Endodermal cell (in vitro differentiated cells): ENCODE results near the gene TNKS1BP1. TPM values are rescaled to one million over a fixed set of nuclear protein-coding genes. Genes with fewer than 3 reads are reported as not detected.

Experiments used
- DNase-seq: peaks from one replicate; pipeline ENCODE4 v3.0.0-alpha.2; 2017
- H3K27ac ChIP-seq: 2 replicates; pipeline ENCODE4 v1.5.1; 2013; ENCODE audit warnings: mild to moderate bottlenecking, low read depth, low read length, moderate library complexity
- H3K27me3 ChIP-seq: 2 replicates; pipeline ENCODE4 v1.6.1; 2013; ENCODE audit warnings: mild to moderate bottlenecking, low read length, moderate library complexity; ENCODE audit not compliant: insufficient read depth, control insufficient read depth, poor library complexity, severe bottlenecking
- H3K36me3 ChIP-seq: 2 replicates; pipeline ENCODE4 v1.7.0; 2013; ENCODE audit warnings: mild to moderate bottlenecking, low read length, moderate library complexity; ENCODE audit not compliant: control insufficient read depth, insufficient read depth
- H3K4me1 ChIP-seq: one replicate; pipeline ENCODE4 v1.7.0; 2013; ENCODE audit warnings: low read length; ENCODE audit not compliant: control insufficient read depth, insufficient read depth
- H3K4me3 ChIP-seq: 2 replicates; pipeline ENCODE4 v1.5.1; 2013; ENCODE audit warnings: mild to moderate bottlenecking, low read length, moderate library complexity
- H3K9ac ChIP-seq: 2 replicates; pipeline ENCODE4 v1.6.1; 2013; ENCODE audit warnings: mild to moderate bottlenecking, low read length, moderate library complexity; ENCODE audit not compliant: poor library complexity, severe bottlenecking; ENCODE audit errors: extremely low read depth
- H3K9me3 ChIP-seq: 2 replicates; pipeline ENCODE4 v1.6.1; 2013; ENCODE audit warnings: mild to moderate bottlenecking, low read length, moderate library complexity; ENCODE audit not compliant: control insufficient read depth
- H3K27ac Mint-ChIP-seq: 2 replicates; pipeline ENCODE4 v1.8.0; 2020; ENCODE audit warnings: mixed read lengths
- H3K27me3 Mint-ChIP-seq: 2 replicates; pipeline ENCODE4 v1.8.0; 2021; ENCODE audit warnings: mild to moderate bottlenecking, mixed read lengths; ENCODE audit not compliant: insufficient read depth
- H3K36me3 Mint-ChIP-seq: 2 replicates; pipeline ENCODE4 v1.8.0; 2020; ENCODE audit warnings: low read depth, mixed read lengths
- H3K4me1 Mint-ChIP-seq: 2 replicates; pipeline ENCODE4 v1.8.0; 2020; ENCODE audit warnings: mixed read lengths
- H3K4me3 Mint-ChIP-seq: 2 replicates; pipeline ENCODE4 v1.8.0; 2020; ENCODE audit warnings: mild to moderate bottlenecking, moderate library complexity, mixed read lengths
- H3K9me3 Mint-ChIP-seq: 2 replicates; pipeline ENCODE4 v1.8.0; 2020; ENCODE audit warnings: mild to moderate bottlenecking, mixed read lengths
- WGBS, 2 experiments: methylation state at CpG; one replicate each; pipeline versions ENCODE4 v1.1.5 to v1.1.7; 2013; ENCODE audit warnings: missing lambda C conversion rate in 2 of 2, mixed read lengths in 1 of 2; ENCODE audit not compliant: insufficient coverage in 1 of 2, insufficient read length in 1 of 2; 5-methylcytosine and 5-hydroxymethylcytosine counted together
- total RNA-seq, 2 donors: library from RNA; stranded (reverse); fragmentation: NEBNext Ultra II Directional in 1 of 2; extraction: Animal tissue kit (Norgen Biotek cat#: 25700) in 1 of 2; gene quantifications; 2 replicates in 1 of 2; 3 replicates in 1 of 2; pipeline ENCODE4 v1.2.1, GENCODE V29; 2021
- TF ChIP-seq, protein P1 (sequence below): fragments of 200-600 bp; sonication (generic); conservative IDR thresholded peaks from 2 replicates; pipeline ENCODE4 v1.5.0; 2021; ENCODE audit warnings: antibody characterized with exemption, mild to moderate bottlenecking

TNKS1BP1 gene
- total RNA-seq, 2 donors from 2014 or later: 60.4 to 73.8 TPM

DNA sequence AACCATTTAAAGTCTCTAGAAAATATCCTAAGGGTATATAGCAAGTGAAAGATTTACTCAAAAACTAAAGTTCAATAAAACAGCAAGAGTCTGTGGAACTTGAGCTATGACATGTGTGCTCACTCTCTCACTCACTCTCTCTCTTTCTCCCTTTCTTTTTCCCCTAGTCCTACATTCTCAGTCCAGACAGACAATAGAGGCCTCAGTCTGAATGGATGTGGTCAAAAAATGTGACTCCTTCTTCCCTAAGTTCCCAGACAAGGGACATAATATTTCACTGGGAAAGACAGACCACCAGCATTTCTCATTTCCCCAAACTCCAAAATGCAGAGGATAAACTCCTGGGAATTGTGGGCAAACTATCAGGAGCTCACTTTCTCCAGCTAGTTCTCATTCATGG is 70.1 kb downstream of the TNKS1BP1 start:
- TF ChIP-seq, protein P1, sequence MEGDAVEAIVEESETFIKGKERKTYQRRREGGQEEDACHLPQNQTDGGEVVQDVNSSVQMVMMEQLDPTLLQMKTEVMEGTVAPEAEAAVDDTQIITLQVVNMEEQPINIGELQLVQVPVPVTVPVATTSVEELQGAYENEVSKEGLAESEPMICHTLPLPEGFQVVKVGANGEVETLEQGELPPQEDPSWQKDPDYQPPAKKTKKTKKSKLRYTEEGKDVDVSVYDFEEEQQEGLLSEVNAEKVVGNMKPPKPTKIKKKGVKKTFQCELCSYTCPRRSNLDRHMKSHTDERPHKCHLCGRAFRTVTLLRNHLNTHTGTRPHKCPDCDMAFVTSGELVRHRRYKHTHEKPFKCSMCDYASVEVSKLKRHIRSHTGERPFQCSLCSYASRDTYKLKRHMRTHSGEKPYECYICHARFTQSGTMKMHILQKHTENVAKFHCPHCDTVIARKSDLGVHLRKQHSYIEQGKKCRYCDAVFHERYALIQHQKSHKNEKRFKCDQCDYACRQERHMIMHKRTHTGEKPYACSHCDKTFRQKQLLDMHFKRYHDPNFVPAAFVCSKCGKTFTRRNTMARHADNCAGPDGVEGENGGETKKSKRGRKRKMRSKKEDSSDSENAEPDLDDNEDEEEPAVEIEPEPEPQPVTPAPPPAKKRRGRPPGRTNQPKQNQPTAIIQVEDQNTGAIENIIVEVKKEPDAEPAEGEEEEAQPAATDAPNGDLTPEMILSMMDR: no peak
- H3K27ac Mint-ChIP-seq: no peak overlapping the region
- H3K9ac ChIP-seq: no peak overlapping the region
- no peak overlapping the region for H3K27ac ChIP-seq
- no peaks in the 10 kb centered on the region for H3K4me1 Mint-ChIP-seq
- H3K36me3 ChIP-seq: no peaks in the 10 kb centered on the region
- no peak for DNase-seq
- peaks cover 5% of the 10 kb centered on the region for H3K9me3 Mint-ChIP-seq
- H3K4me1 ChIP-seq: no peaks in the 10 kb centered on the region
- H3K36me3 Mint-ChIP-seq: no peaks in the 10 kb centered on the region
- peaks cover 7% of the 10 kb centered on the region for H3K27me3 Mint-ChIP-seq
- no peaks in the 10 kb centered on the region for H3K27me3 ChIP-seq
- H3K4me3 Mint-ChIP-seq: no peak overlapping the region
- H3K9me3 ChIP-seq: peaks cover 8% of the 10 kb centered on the region
- H3K4me3 ChIP-seq: no peak overlapping the region

DNA sequence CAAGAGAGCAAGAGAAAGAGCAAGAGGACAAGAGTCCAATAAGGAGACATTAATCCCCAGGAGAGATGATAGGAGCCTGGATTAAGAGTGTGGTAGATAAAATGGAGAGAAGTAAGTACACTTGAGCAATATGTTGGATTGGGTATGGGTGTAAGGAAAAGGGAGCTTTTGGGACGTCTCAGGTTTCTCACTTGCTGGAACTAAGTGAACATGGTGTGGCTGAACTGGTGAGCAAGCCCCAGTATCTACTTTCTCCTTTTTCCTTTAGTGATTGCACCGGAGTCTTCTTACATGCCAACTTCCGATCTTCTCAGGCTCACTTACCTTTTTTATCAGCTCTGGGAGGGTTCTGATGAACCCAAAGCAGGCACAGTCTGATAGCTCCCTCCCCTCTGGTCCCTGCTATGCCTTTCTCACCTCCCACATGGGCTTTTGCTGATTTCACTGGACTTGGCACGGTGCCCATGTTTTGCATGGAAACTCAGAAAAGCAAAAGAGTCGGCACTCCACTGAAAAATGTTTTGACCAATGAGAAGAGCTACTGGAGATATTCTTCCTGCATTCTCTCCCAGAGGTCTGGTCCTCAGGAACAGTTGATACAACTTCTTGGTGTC is 73.2 kb downstream of the TNKS1BP1 start:
- Histone ChIP-seq H3K27me3 (no peaks in the 10 kb centered on the region), H3K4me1 (no peaks in the 10 kb centered on the region), H3K9me3 (no peaks in the 10 kb centered on the region), H3K36me3 (no peaks in the 10 kb centered on the region), H3K4me3 (no peak overlapping the region), H3K9ac (no peak overlapping the region), H3K27ac (no peak overlapping the region)
- no peaks in the 10 kb centered on the region for H3K9me3 Mint-ChIP-seq
- H3K27ac Mint-ChIP-seq: no peak overlapping the region
- TF ChIP-seq, protein P1: no peak
- WGBS, 2 experiments: 82% methylated on average over 4 to 5 of the region's 5 CpGs
- no peak overlapping the region for H3K4me3 Mint-ChIP-seq
- no peaks in the 10 kb centered on the region for H3K36me3 Mint-ChIP-seq
- peaks cover 7% of the 10 kb centered on the region for H3K27me3 Mint-ChIP-seq
- DNase-seq: no peak
- no peaks in the 10 kb centered on the region for H3K4me1 Mint-ChIP-seq

DNA sequence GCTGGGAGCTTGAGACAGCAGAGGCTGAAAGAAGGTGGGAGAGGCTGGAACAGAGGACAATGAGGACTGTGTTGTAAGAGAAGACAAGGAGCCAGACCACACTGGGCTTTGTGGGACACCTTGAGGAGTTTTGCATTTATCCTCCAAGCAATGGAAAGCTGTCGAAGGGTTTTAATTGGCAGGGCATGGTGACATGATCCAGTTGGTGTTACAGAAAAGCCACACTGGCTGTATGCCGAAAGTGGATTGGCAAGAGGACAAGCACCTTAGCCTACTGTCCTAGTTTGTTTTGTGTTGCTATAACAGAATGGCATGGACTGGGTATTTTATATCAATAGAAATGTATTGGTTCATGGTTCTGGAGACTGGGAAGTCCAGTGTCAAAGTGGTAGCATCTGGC is 73.7 kb downstream of the TNKS1BP1 start:
- Mint-ChIP-seq H3K36me3 (no peaks in the 10 kb centered on the region), H3K27ac (no peak overlapping the region), H3K9me3 (no peaks in the 10 kb centered on the region), H3K4me3 (no peak overlapping the region), H3K4me1 (no peaks in the 10 kb centered on the region), H3K27me3 (peaks cover 7% of the 10 kb centered on the region)
- TF ChIP-seq, protein P1: no peak
- Histone ChIP-seq H3K27ac (no peak overlapping the region), H3K27me3 (no peaks in the 10 kb centered on the region), H3K4me3 (no peak overlapping the region), H3K9ac (no peak overlapping the region), H3K9me3 (no peaks in the 10 kb centered on the region), H3K4me1 (no peaks in the 10 kb centered on the region), H3K36me3 (no peaks in the 10 kb centered on the region)
- WGBS, 2 experiments: 88 to 100% methylated on average over 2 of the region's 2 CpGs
- no peak for DNase-seq

Other genes starting within 250 kb of the TNKS1BP1 start
- under 1 TPM in 1 of 2 donors, not detected in 1; 0.04 TPM for gene LRRC55, start 143.0 kb downstream of the TNKS1BP1 start, total RNA-seq
- gene APLNR, start 87.7 kb downstream of the TNKS1BP1 start, total RNA-seq: 1 to 10 TPM; 3.7 to 4.2 TPM
- gene SSRP1, start 10.9 kb upstream of the TNKS1BP1 start, total RNA-seq: 100 to 1,000 TPM; 145 to 182 TPM
- not detected for gene P2RX3, start 13.4 kb upstream of the TNKS1BP1 start, total RNA-seq
- not detected for gene PRG3, start 56.2 kb upstream of the TNKS1BP1 start, total RNA-seq
- gene PRG2, start 65.7 kb upstream of the TNKS1BP1 start, total RNA-seq: under 1 TPM in 1 of 2 donors, not detected in 1; 0.42 TPM
- gene SLC43A3, start 102.2 kb upstream of the TNKS1BP1 start, total RNA-seq: 10 to 100 TPM; 10.6 to 13.8 TPM
- 1 to 10 TPM in 1 of 2 donors, under 1 TPM in 1; 0.97 to 1.5 TPM for gene RTN4RL2, start 135.6 kb upstream of the TNKS1BP1 start, total RNA-seq
- 1 to 10 TPM; 8.4 to 9.1 TPM for gene SLC43A1, start 190.8 kb upstream of the TNKS1BP1 start, total RNA-seq
- 10 to 100 TPM; 77.4 to 79.8 TPM for gene TIMM10, start 205.8 kb upstream of the TNKS1BP1 start, total RNA-seq
- gene SMTNL1, start 212.6 kb upstream of the TNKS1BP1 start, total RNA-seq: under 1 TPM; 0.22 TPM
- gene UBE2L6, start 242.7 kb upstream of the TNKS1BP1 start, total RNA-seq: 10 to 100 TPM in 1 of 2 donors, 1 to 10 TPM in 1; 8.1 to 11.3 TPM